GM21367 (cell line): ENCODE data around the gene SPINT1.
A peak's percentile ranks its signal among the peaks of the same experiment; 100 is the strongest.

Experiments used
- ATAC-seq: cut with Tn5 transposase; IDR thresholded peaks from one replicate; pipeline ENCODE4 v1.9.1; 2021; ENCODE audit not compliant: unreplicated experiment

Gene SPINT1

GRCh38 chr15:40829115-40829514, 14.7 kb upstream of the SPINT1 start:
- no peak for ATAC-seq

- ATAC-seq, result no peak
Measured at GRCh38 chr15:40830884-40831283, 13.0 kb upstream of the SPINT1 start.

GRCh38 chr15:40831861-40832260, 12.0 kb upstream of the SPINT1 start:
- no peak for ATAC-seq

- ATAC-seq, result no peak
Measured at GRCh38 chr15:40832903-40833302, 10.9 kb upstream of the SPINT1 start.

GRCh38 chr15:40836020-40836419, 7.8 kb upstream of the SPINT1 start:
- ATAC-seq, result no peak

- no peak for ATAC-seq
Measured at GRCh38 chr15:40838756-40839155, 5.1 kb upstream of the SPINT1 start.

GRCh38 chr15:40841741-40842140, 2.1 kb upstream of the SPINT1 start:
- no peak for ATAC-seq

GRCh38 chr15:40843261-40843884, 475 bp upstream of the SPINT1 start:
- ATAC-seq, result no peak

GRCh38 chr15:40844696-40845030, 815 bp downstream of the SPINT1 start:
- ATAC-seq, result no peak

- no peak for ATAC-seq
Measured at GRCh38 chr15:40845036-40845435, 1.2 kb downstream of the SPINT1 start.

- ATAC-seq, result no peak
Measured at GRCh38 chr15:40845511-40846284, 1.9 kb downstream of the SPINT1 start.

GRCh38 chr15:40846841-40847222, 3.0 kb downstream of the SPINT1 start:
- no peak for ATAC-seq

GRCh38 chr15:40847223-40847961, 3.5 kb downstream of the SPINT1 start:
- peak; percentile 58 for ATAC-seq

GRCh38 chr15:40850576-40851112, 6.8 kb downstream of the SPINT1 start:
- no peak for ATAC-seq

- ATAC-seq, result no peak
Measured at GRCh38 chr15:40852529-40852928, 8.7 kb downstream of the SPINT1 start.

- no peak for ATAC-seq
Measured at GRCh38 chr15:40853241-40853890, 9.5 kb downstream of the SPINT1 start.

- ATAC-seq, result no peak
Measured at GRCh38 chr15:40854161-40854560, 10.3 kb downstream of the SPINT1 start.

GRCh38 chr15:40855706-40856234, 11.9 kb downstream of the SPINT1 start:
- ATAC-seq, result no peak

- ATAC-seq, result no peak
Measured at GRCh38 chr15:40856746-40857145, 12.9 kb downstream of the SPINT1 start.

- ATAC-seq, result no peak
Measured at GRCh38 chr15:40857601-40858341, 13.9 kb downstream of the SPINT1 start.
